Liver (tissue), 9 donors: Measurements from ENCODE around the gene GNAS-AS1. TPM values are rescaled to one million over a fixed set of nuclear protein-coding genes. Genes with fewer than 3 reads are reported as not detected.

Experiments
- DNase-seq: peaks from one replicate; pipeline ENCODE4 v3.0.0-alpha.2; 2017; ENCODE audit warnings: low spot score
- H3K27ac ChIP-seq, 2 donors: one replicate each; pipeline ENCODE4 v1.7.0; 2013; ENCODE audit warnings: inconsistent platforms in 2 of 2, low read length in 2 of 2, control low read depth in 1 of 2, low read depth in 1 of 2, mild to moderate bottlenecking in 1 of 2
- H3K27me3 ChIP-seq, 4 donors: one replicate each; pipeline versions ENCODE4 v1.6.1 to v1.7.0; 2013; ENCODE audit warnings: low read length in 3 of 4, inconsistent platforms in 1 of 4, mild to moderate bottlenecking in 1 of 4, moderate library complexity in 1 of 4; ENCODE audit not compliant: control insufficient read depth in 4 of 4, insufficient read depth in 4 of 4
- H3K36me3 ChIP-seq, 4 donors: one replicate each; pipeline versions ENCODE4 v1.6.1 to v1.7.0; 2013; ENCODE audit warnings: low read length in 3 of 4, mild to moderate bottlenecking in 3 of 4, low read depth in 1 of 4, moderate library complexity in 1 of 4; ENCODE audit not compliant: control insufficient read depth in 4 of 4, insufficient read depth in 3 of 4
- H3K4me1 ChIP-seq, 4 donors: one replicate each; pipeline versions ENCODE4 v1.6.1 to v1.7.0; 2013; ENCODE audit warnings: low read length in 3 of 4, mild to moderate bottlenecking in 3 of 4, moderate library complexity in 1 of 4; ENCODE audit not compliant: control insufficient read depth in 4 of 4, insufficient read depth in 4 of 4
- H3K4me3 ChIP-seq, 3 donors: one replicate each; pipeline versions ENCODE4 v1.6.1 to v1.7.0; 2013; ENCODE audit warnings: low read length in 3 of 3, control low read depth in 1 of 3, low read depth in 1 of 3, mild to moderate bottlenecking in 1 of 3
- H3K9ac ChIP-seq, 2 donors: one replicate each; pipeline ENCODE4 v1.7.0; 2013; ENCODE audit warnings: low read length in 2 of 2, mild to moderate bottlenecking in 2 of 2, moderate library complexity in 2 of 2, control low read depth in 1 of 2, low read depth in 1 of 2
- H3K9me3 ChIP-seq, 4 donors: one replicate each; pipeline versions ENCODE4 v1.6.1 to v1.7.0; 2013; ENCODE audit warnings: low read length in 3 of 4; ENCODE audit not compliant: control insufficient read depth in 4 of 4
- CTCF ChIP-seq: fragments of 150-350 bp; IDR thresholded peaks from 2 replicates; pipeline ENCODE4 v1.5.1; 2017; ENCODE audit warnings: improper control_type of control experiment, low read depth, low read length; ENCODE audit not compliant: missing input control
- EGR1 ChIP-seq, 2 donors: IDR thresholded peaks; 2 replicates each; pipeline ENCODE4 v1.6.1; 2016 to 2018; ENCODE audit warnings: antibody characterized with exemption in 2 of 2, low read depth in 2 of 2
- FOXA1 ChIP-seq: IDR thresholded peaks from 2 replicates; pipeline ENCODE4 v1.6.1; 2016; ENCODE audit warnings: antibody characterized with exemption
- FOXA2 ChIP-seq: IDR thresholded peaks from 2 replicates; pipeline ENCODE4 v1.6.1; 2016; ENCODE audit warnings: antibody characterized with exemption
- GABPA ChIP-seq, 2 donors: IDR thresholded peaks in 1 of 2; conservative IDR thresholded peaks in 1 of 2; 2 replicates each; pipeline ENCODE4 v1.6.1; 2016; ENCODE audit warnings: antibody characterized with exemption in 2 of 2, mild to moderate bottlenecking in 1 of 2, moderate library complexity in 1 of 2
- HNF4A ChIP-seq, 2 donors: conservative IDR thresholded peaks; 2 replicates each; pipeline ENCODE4 v1.6.1; 2016; ENCODE audit warnings: antibody characterized with exemption in 2 of 2, mild to moderate bottlenecking in 2 of 2
- HNF4G ChIP-seq: IDR thresholded peaks from 2 replicates; pipeline ENCODE4 v1.6.1; 2016; ENCODE audit warnings: antibody characterized with exemption
- NR2F2 ChIP-seq: IDR thresholded peaks from 2 replicates; pipeline ENCODE4 v1.6.1; 2016; ENCODE audit warnings: antibody characterized with exemption
- REST ChIP-seq: IDR thresholded peaks from 2 replicates; pipeline ENCODE4 v1.6.1; 2016; ENCODE audit warnings: antibody characterized with exemption, mild to moderate bottlenecking
- RXRA ChIP-seq, 2 donors: IDR thresholded peaks; 2 replicates each; pipeline ENCODE4 v1.6.1; 2017 to 2018; ENCODE audit warnings: antibody characterized with exemption in 2 of 2, mild to moderate bottlenecking in 1 of 2
- SP1 ChIP-seq: IDR thresholded peaks from 2 replicates; pipeline ENCODE4 v1.6.1; 2018; ENCODE audit warnings: antibody characterized with exemption, mild to moderate bottlenecking
- TAF1 ChIP-seq: conservative IDR thresholded peaks from 2 replicates; pipeline ENCODE4 v1.6.1; 2016; ENCODE audit warnings: antibody characterized with exemption, mild to moderate bottlenecking
- ZBTB33 ChIP-seq: IDR thresholded peaks from 2 replicates; pipeline ENCODE4 v1.6.1; 2016; ENCODE audit warnings: antibody characterized with exemption
- WGBS: extraction: QIAGEN DNeasy Blood & Tissue Kit; methylation state at CpG from one replicate; pipeline ENCODE4 v1.1.7; 2013; 5-methylcytosine and 5-hydroxymethylcytosine counted together
- polyA plus RNA-seq, 2 donors: library from polyadenylated mRNA; stranded (reverse) in 1 of 2; unstranded in 1 of 2; fragments of 200-250 nt in 1 of 2; fragments of >200 nt in 1 of 2; fragmentation: Nextera tagmentation in 1 of 2; extraction: Ambion mirVana in 1 of 2; gene quantifications; one replicate each; pipeline versions ENCODE4 v1.2.1 to v1.2.3, GENCODE V29; 2013 to 2015
- total RNA-seq, 2 donors: library from RNA; depleted of rRNA; stranded (reverse); fragments of >200 nt; gene quantifications; one replicate each; pipeline ENCODE4 v1.2.3, GENCODE V29; 2014
- TF ChIP-seq, protein P1 (sequence below): IDR thresholded peaks from 2 replicates; pipeline ENCODE4 v1.6.1; 2016; ENCODE audit warnings: antibody characterized with exemption
- TF ChIP-seq, protein P2 (sequence below): IDR thresholded peaks from 2 replicates; pipeline ENCODE4 v1.6.1; 2016; ENCODE audit warnings: antibody characterized with exemption
- donor health status: healthy.
- donor health status: healthy.
- donor health status: healthy.
- donor health status: healthy.
- donor health status: healthy.

The GNAS-AS1 gene
- total and polyA plus RNA-seq, 4 donors = 0.08 to 0.42 (median 0.09) TPM; not detected in 1

- Histone ChIP-seq H3K9ac (no peak overlapping the region), H3K27me3 (no peaks in the 10 kb centered on the region), H3K4me1 (peaks cover 6 to 26% (median 24%) of the 10 kb centered on the region in 4 donors), H3K27ac (no peak overlapping the region), H3K4me3 (no peak overlapping the region), H3K9me3 (no peaks in the 10 kb centered on the region), H3K36me3 (peaks cover 6 to 11% (median 9%) of the 10 kb centered on the region in 4 donors)
- TF ChIP-seq REST (no peak), HNF4A (conservative IDR thresholded peaks at IDR 0.05) (no peak), GABPA (IDR thresholded peaks at IDR 0.05 in 1 of 2, conservative IDR thresholded peaks at IDR 0.05 in 1 of 2) (no peak), NR2F2 (no peak), RXRA (IDR thresholded peaks at IDR 0.05) (no peak), CTCF (no peak), FOXA1 (no peak)
- TF ChIP-seq, protein P1, sequence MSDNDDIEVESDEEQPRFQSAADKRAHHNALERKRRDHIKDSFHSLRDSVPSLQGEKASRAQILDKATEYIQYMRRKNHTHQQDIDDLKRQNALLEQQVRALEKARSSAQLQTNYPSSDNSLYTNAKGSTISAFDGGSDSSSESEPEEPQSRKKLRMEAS = no peak
- no peak for DNase-seq
- 76% methylated on average over 4 of the region's 4 CpGs for WGBS
Observed at GRCh38 chr20:58897488-58897887, 46.8 kb upstream of the GNAS-AS1 start.

DNA sequence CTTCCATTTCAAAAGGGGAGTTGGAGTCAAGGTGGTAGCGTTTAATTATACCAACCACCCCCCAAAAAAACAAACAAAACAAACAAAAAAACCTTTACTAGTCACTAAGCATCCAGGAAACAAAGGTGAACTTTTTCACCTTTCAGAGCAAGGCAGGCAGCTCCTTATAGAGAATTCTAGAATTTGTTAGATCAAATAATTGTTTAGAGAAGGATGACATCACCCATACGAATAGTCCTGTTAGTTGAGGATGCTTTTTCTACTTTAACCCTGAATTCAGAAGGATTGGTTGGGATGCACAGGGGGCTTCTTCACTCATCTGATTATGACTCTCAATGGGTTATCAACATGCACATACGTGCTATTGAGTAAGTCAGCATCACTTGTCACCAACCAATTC, 46.1 kb upstream of the GNAS-AS1 start:
- H3K27me3 ChIP-seq = no peaks in the 10 kb centered on the region
- H3K4me1 ChIP-seq = peaks cover 6 to 26% (median 24%) of the 10 kb centered on the region in 4 donors
- DNase-seq = no peak
- 75% methylated on average over 3 of the region's 3 CpGs for WGBS
- TF ChIP-seq HNF4G (no peak), TAF1 (no peak), FOXA1 (no peak), NR2F2 (no peak), CTCF (no peak), GABPA (IDR thresholded peaks at IDR 0.05 in 1 of 2, conservative IDR thresholded peaks at IDR 0.05 in 1 of 2) (no peak), RXRA (IDR thresholded peaks at IDR 0.05) (no peak), FOXA2 (no peak), SP1 (no peak), EGR1 (IDR thresholded peaks at IDR 0.05; ENCODE audit: low read depth in 2 of 2) (no peak), ZBTB33 (no peak), HNF4A (conservative IDR thresholded peaks at IDR 0.05) (no peak)
- TF ChIP-seq, protein P2, sequence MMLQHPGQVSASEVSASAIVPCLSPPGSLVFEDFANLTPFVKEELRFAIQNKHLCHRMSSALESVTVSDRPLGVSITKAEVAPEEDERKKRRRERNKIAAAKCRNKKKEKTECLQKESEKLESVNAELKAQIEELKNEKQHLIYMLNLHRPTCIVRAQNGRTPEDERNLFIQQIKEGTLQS = no peak
- no peak overlapping the region for H3K4me3 ChIP-seq
- no peak overlapping the region for H3K27ac ChIP-seq
- H3K9me3 ChIP-seq = no peaks in the 10 kb centered on the region
- H3K9ac ChIP-seq = no peak overlapping the region
- H3K36me3 ChIP-seq = peaks cover 6 to 11% (median 9%) of the 10 kb centered on the region in 4 donors
